Muscle layer of colon (tissue), 2 donors: ENCODE measurements around the gene COX6B1.
A peak's percentile ranks its signal among the peaks of the same experiment; 100 is the strongest.
"Not testable (repeated sequence)": the region's sequence is repeated elsewhere in the genome, so short reads cannot be mapped to it uniquely, and the experiment has no call there.

ENCODE experiments used
- H3K27ac ChIP-seq: one replicate; pipeline ENCODE4 v1.7.0; 2013; ENCODE audit warnings: low read depth, mild to moderate bottlenecking, low read length, moderate library complexity
- H3K27me3 ChIP-seq, 2 donors: one replicate each; pipeline ENCODE4 v1.7.0; 2013; ENCODE audit warnings: low read length in 2 of 2, mild to moderate bottlenecking in 2 of 2; ENCODE audit not compliant: insufficient read depth in 2 of 2, control insufficient read depth in 1 of 2
- H3K36me3 ChIP-seq: one replicate; pipeline ENCODE4 v1.7.0; 2013; ENCODE audit warnings: mild to moderate bottlenecking, low read length; ENCODE audit not compliant: insufficient read depth
- H3K4me1 ChIP-seq: one replicate; pipeline ENCODE4 v1.7.0; 2013; ENCODE audit warnings: mild to moderate bottlenecking, low read length; ENCODE audit not compliant: insufficient read depth
- H3K4me3 ChIP-seq, 2 donors: one replicate each; pipeline ENCODE4 v1.7.0; 2013; ENCODE audit warnings: low read length in 2 of 2, low read depth in 1 of 2, mild to moderate bottlenecking in 1 of 2, moderate library complexity in 1 of 2
- H3K9ac ChIP-seq: one replicate; pipeline ENCODE4 v1.7.0; 2013; ENCODE audit warnings: low read length
- H3K9me3 ChIP-seq: one replicate; pipeline ENCODE4 v1.7.0; 2013; ENCODE audit warnings: mild to moderate bottlenecking, low read length
- donor health status: abdominal sarcoma.
- donor health status: Adenocarcinoma of cecum.

Gene COX6B1

GRCh38 chr19:35670686-35671085 lies 22.6 kb downstream of the COX6B1 start:
- no peaks in the 10 kb centered on the region for H3K9me3 ChIP-seq
- no peak overlapping the region for H3K4me3 ChIP-seq
- no peaks in the 10 kb centered on the region for H3K36me3 ChIP-seq
- H3K27me3 ChIP-seq = peaks cover 6 to 11% of the 10 kb centered on the region in 2 donors
- no peak overlapping the region for H3K9ac ChIP-seq
- no peaks in the 10 kb centered on the region for H3K4me1 ChIP-seq
- no peak overlapping the region for H3K27ac ChIP-seq

- Histone ChIP-seq H3K4me3 (no peak overlapping the region), H3K9me3 (no peaks in the 10 kb centered on the region), H3K9ac (no peak overlapping the region), H3K4me1 (no peaks in the 10 kb centered on the region), H3K27me3 (peaks cover 6 to 14% of the 10 kb centered on the region in 2 donors), H3K27ac (no peak overlapping the region), H3K36me3 (no peaks in the 10 kb centered on the region)
Measured at GRCh38 chr19:35671818-35672217, 23.7 kb downstream of the COX6B1 start.

GRCh38 chr19:35673121-35673804 lies 25.1 kb downstream of the COX6B1 start:
- Histone ChIP-seq H3K4me3 (peak overlapping the region in 1 of 2 donors; percentile 18), H3K9ac (no peak overlapping the region), H3K4me1 (no peaks in the 10 kb centered on the region), H3K9me3 (no peaks in the 10 kb centered on the region), H3K27ac (no peak overlapping the region), H3K36me3 (no peaks in the 10 kb centered on the region), H3K27me3 (peaks cover 6 to 14% of the 10 kb centered on the region in 2 donors)

- no peak overlapping the region for H3K27ac ChIP-seq
- H3K9ac ChIP-seq = no peak overlapping the region
- no peak overlapping the region for H3K4me3 ChIP-seq
- no peaks in the 10 kb centered on the region for H3K36me3 ChIP-seq
- H3K27me3 ChIP-seq = peaks cover 6 to 14% of the 10 kb centered on the region in 2 donors
- no peaks in the 10 kb centered on the region for H3K9me3 ChIP-seq
- no peaks in the 10 kb centered on the region for H3K4me1 ChIP-seq
Measured at GRCh38 chr19:35675589-35676140, 27.5 kb downstream of the COX6B1 start.

- H3K36me3 ChIP-seq = no peaks in the 10 kb centered on the region
- H3K9me3 ChIP-seq = no peaks in the 10 kb centered on the region
- no peak overlapping the region for H3K9ac ChIP-seq
- H3K4me1 ChIP-seq = no peaks in the 10 kb centered on the region
- H3K27ac ChIP-seq = no peak overlapping the region
- no peak overlapping the region for H3K4me3 ChIP-seq
- no peaks in the 10 kb centered on the region for H3K27me3 ChIP-seq
Measured at GRCh38 chr19:35689836-35690235, 41.7 kb downstream of the COX6B1 start.

GRCh38 chr19:35691106-35691505 lies 43.0 kb downstream of the COX6B1 start:
- H3K9ac ChIP-seq, H3K4me3 ChIP-seq, H3K9me3 ChIP-seq, H3K27me3 ChIP-seq, H3K36me3 ChIP-seq, H3K27ac ChIP-seq, H3K4me1 ChIP-seq: not testable (repeated sequence)

GRCh38 chr19:35692010-35692409 lies 43.9 kb downstream of the COX6B1 start:
- Histone ChIP-seq H3K4me1 (no peaks in the 10 kb centered on the region), H3K27me3 (no peaks in the 10 kb centered on the region), H3K4me3 (no peak overlapping the region), H3K36me3 (no peaks in the 10 kb centered on the region), H3K9me3 (no peaks in the 10 kb centered on the region), H3K9ac (no peak overlapping the region), H3K27ac (no peak overlapping the region)

- Histone ChIP-seq H3K9me3 (no peaks in the 10 kb centered on the region), H3K36me3 (no peaks in the 10 kb centered on the region), H3K27ac (no peak overlapping the region), H3K9ac (no peak overlapping the region), H3K27me3 (no peaks in the 10 kb centered on the region), H3K4me3 (no peak overlapping the region), H3K4me1 (no peaks in the 10 kb centered on the region)
Measured at GRCh38 chr19:35693422-35693821, 45.3 kb downstream of the COX6B1 start.

- no peak overlapping the region for H3K9ac ChIP-seq
Measured at GRCh38 chr19:35693835-35694599, 45.9 kb downstream of the COX6B1 start.

GRCh38 chr19:35695895-35696422 lies 47.8 kb downstream of the COX6B1 start:
- H3K4me3 ChIP-seq = no peak overlapping the region
- no peaks in the 10 kb centered on the region for H3K27me3 ChIP-seq
- no peaks in the 10 kb centered on the region for H3K9me3 ChIP-seq
- no peak overlapping the region for H3K27ac ChIP-seq
- H3K36me3 ChIP-seq = no peaks in the 10 kb centered on the region
- H3K9ac ChIP-seq = no peak overlapping the region
- no peaks in the 10 kb centered on the region for H3K4me1 ChIP-seq

More at GRCh38 chr19:35693835-35694599, 45.9 kb downstream of the COX6B1 start:
- Histone ChIP-seq H3K27me3 (no peaks in the 10 kb centered on the region), H3K4me3 (no peak overlapping the region), H3K27ac (no peak overlapping the region), H3K36me3 (no peaks in the 10 kb centered on the region), H3K9me3 (no peaks in the 10 kb centered on the region), H3K4me1 (no peaks in the 10 kb centered on the region)

- Histone ChIP-seq H3K27me3 (no peaks in the 10 kb centered on the region), H3K4me1 (no peaks in the 10 kb centered on the region), H3K9ac (no peak overlapping the region), H3K36me3 (no peaks in the 10 kb centered on the region), H3K4me3 (no peak overlapping the region), H3K9me3 (no peaks in the 10 kb centered on the region), H3K27ac (no peak overlapping the region)
Measured at GRCh38 chr19:35696835-35697234, 48.7 kb downstream of the COX6B1 start.
